ENCODE measurements around the gene NCSTN. TPM values are rescaled to one million over a fixed set of nuclear protein-coding genes. Genes with fewer than 3 reads are reported as not detected.

NCSTN gene
- total and polyA plus RNA-seq, 9 of the 15 experiments (the other 6 are each of a cell fraction or from before 2014, with no cell fraction given): 21.3 to 91.1 (median 57.9) TPM

GRCh38 chr1:160342953-160343869 is at the start of gene NCSTN, which contains the start of gene COPA (continued):
- TF ChIP-seq DMBX1 (CRISPR knock-in tag; IDR thresholded peaks at IDR 0.05; ENCODE audit: borderline replicate concordance): 0 out of 2 replicates have a peak, but pooled peaks have one; percentile 37
- no peak for TF ChIP-seq NELFE (IDR thresholded peaks at IDR 0.05; ENCODE audit: insufficient read depth, insufficient read length)
- peak; percentile 28; the same call in 1 of the 2 replicates for TF ChIP-seq DPF2 (IDR thresholded peaks at IDR 0.05)
- TF ChIP-seq CEBPB (tag; IDR thresholded peaks at IDR 0.05): no peak
- TF ChIP-seq SOX6 (IDR thresholded peaks at IDR 0.05): peak; percentile 51
- TF ChIP-seq ETV1 (tag; conservative IDR thresholded peaks at IDR 0.05; ENCODE audit: low read depth): peak; percentile 84
- TF ChIP-seq SMC3 (conservative IDR thresholded peaks at IDR 0.05; ENCODE audit: insufficient read depth, low read depth, low read length): 0 out of 2 replicates have a peak, but pooled peaks have one; percentile 11
- no peak for TF ChIP-seq NCOA4 (IDR thresholded peaks at IDR 0.05; ENCODE audit: partially characterized antibody)
- peak; percentile 77; the same call in 1 of the 2 replicates for TF ChIP-seq FOXP1 (CRISPR knock-in tag; IDR thresholded peaks at IDR 0.05)
- peak; percentile 60; the same call in 1 of the 2 replicates for TF ChIP-seq RB1 (IDR thresholded peaks at IDR 0.05; ENCODE audit: low read depth)
- TF ChIP-seq ZNF217 (CRISPR knock-in tag; IDR thresholded peaks at IDR 0.05): no peak
- TF ChIP-seq ZNF140 (CRISPR knock-in tag; IDR thresholded peaks at IDR 0.05): no peak
- no peak for TF ChIP-seq U2AF2 (optimal IDR thresholded peaks at IDR 0.05; ENCODE audit: low read depth, low read length)
- peak; percentile 98 for TF ChIP-seq RBFOX2 (IDR thresholded peaks at IDR 0.05; ENCODE audit: low read depth, low read length)
- TF ChIP-seq ERF (CRISPR knock-in tag; IDR thresholded peaks at IDR 0.05): no peak
- TF ChIP-seq GABPB1 (CRISPR knock-in tag; IDR thresholded peaks at IDR 0.05): peak; percentile 96
- TF ChIP-seq ETS2 (tag; IDR thresholded peaks at IDR 0.05; ENCODE audit: borderline replicate concordance, poor library complexity, severe bottlenecking): no peak
- no peak for TF ChIP-seq FOXJ3 (CRISPR knock-in tag; IDR thresholded peaks at IDR 0.05)
- no peak for TF ChIP-seq SAFB (IDR thresholded peaks at IDR 0.05; ENCODE audit: borderline replicate concordance, low read depth, low read length)
- no peak for TF ChIP-seq PHF21A (IDR thresholded peaks at IDR 0.05; ENCODE audit: borderline replicate concordance, low read depth)
- TF ChIP-seq RBM14 (IDR thresholded peaks at IDR 0.05; ENCODE audit: borderline replicate concordance, insufficient read depth, low read depth, low read length): no peak
- TF ChIP-seq NEUROD1 (IDR thresholded peaks at IDR 0.05; ENCODE audit: borderline replicate concordance, low read depth, low read length, partially characterized antibody): peak; percentile 40
- TF ChIP-seq FOXA1 (IDR thresholded peaks at IDR 0.05; ENCODE audit: borderline replicate concordance): no peak
- no peak for TF ChIP-seq RBM34 (IDR thresholded peaks at IDR 0.05; ENCODE audit: borderline replicate concordance, insufficient read depth, low read length)
- TF ChIP-seq ZNF507 (tag; conservative IDR thresholded peaks at IDR 0.05): no peak
- TF ChIP-seq ZNF830 (CRISPR knock-in tag; IDR thresholded peaks at IDR 0.05): no peak
- TF ChIP-seq ZZZ3 (IDR thresholded peaks at IDR 0.05): peak; percentile 51; the same call in 1 of the 2 replicates
- TF ChIP-seq HLTF (IDR thresholded peaks at IDR 0.05): no peak
- no peak for TF ChIP-seq MTA1 (IDR thresholded peaks at IDR 0.05; ENCODE audit: borderline replicate concordance)
- no peak for TF ChIP-seq STAT5B (CRISPR knock-in tag; IDR thresholded peaks at IDR 0.05)
- no peak for TF ChIP-seq PTTG1 (tag; IDR thresholded peaks at IDR 0.05; ENCODE audit: low read depth)
